Stimulated activated CD4-positive, alpha-beta T cell treated with anti-CD3 and anti-CD28 coated beads, Interleukin-4, amount 100 ng/mL, for 48 hours (primary cell): ENCODE data around the gene ASXL3.

Source experiments
- DNase-seq, 2 donors: peaks; one replicate each; pipeline ENCODE4 v3.0.0-alpha.2; 2020; ENCODE audit warnings: low read depth in 2 of 2

ASXL3 gene

GRCh38 chr18:33717339-33717738 is 139.3 kb downstream of the ASXL3 start:
- DNase-seq: no peak

- no peak for DNase-seq
These were observed 142.1 kb downstream of the ASXL3 start for GRCh38 chr18:33720133-33720532.

- DNase-seq: no peak
These were observed 151.5 kb downstream of the ASXL3 start for GRCh38 chr18:33729556-33729955.

- no peak for DNase-seq
These were observed 155.4 kb downstream of the ASXL3 start for GRCh38 chr18:33733376-33733775.

- no peak for DNase-seq
These were observed 157.4 kb downstream of the ASXL3 start for GRCh38 chr18:33735428-33735827.

GRCh38 chr18:33741760-33742159 is 163.7 kb downstream of the ASXL3 start:
- no peak for DNase-seq

GRCh38 chr18:33744032-33744697 is 166.1 kb downstream of the ASXL3 start:
- no peak for DNase-seq

GRCh38 chr18:33745151-33745795 is 167.3 kb downstream of the ASXL3 start:
- DNase-seq: no peak

- no peak for DNase-seq
These were observed 168.0 kb downstream of the ASXL3 start for GRCh38 chr18:33745871-33746545.

GRCh38 chr18:33749834-33750233 is 171.8 kb downstream of the ASXL3 start:
- no peak for DNase-seq

- DNase-seq: no peak
These were observed 172.3 kb downstream of the ASXL3 start for GRCh38 chr18:33750366-33750765.

GRCh38 chr18:33751613-33752221 is 173.7 kb downstream of the ASXL3 start:
- DNase-seq: no peak

GRCh38 chr18:33755391-33755790 is 177.4 kb downstream of the ASXL3 start:
- no peak for DNase-seq

GRCh38 chr18:33755931-33756560 is 178.0 kb downstream of the ASXL3 start:
- no peak for DNase-seq

- no peak for DNase-seq
These were observed 179.0 kb downstream of the ASXL3 start for GRCh38 chr18:33757037-33757436.

GRCh38 chr18:33761363-33761762 is 183.3 kb downstream of the ASXL3 start:
- no peak for DNase-seq

GRCh38 chr18:33781429-33781828 is 203.4 kb downstream of the ASXL3 start:
- DNase-seq: no peak
